GM23338 (cell line): Measurements from ENCODE around the gene PRPF38A. TPM values are rescaled to one million over a fixed set of nuclear protein-coding genes. Genes with fewer than 3 reads are reported as not detected.

Experiments used
- ATAC-seq: fragments of 200-7000 bp; cut with Tn5 transposase; 3 replicates; pipeline ENCODE4 v1.9.1; 2020
- DNase-seq: peaks from one replicate; pipeline ENCODE4 v3.0.0-alpha.2; 2015; ENCODE audit warnings: low spot score
- H2AFZ ChIP-seq: fragments of 200-600 bp; sonication (generic); 2 replicates; pipeline ENCODE4 v1.8.0; 2016; ENCODE audit warnings: antibody characterized with exemption, mild to moderate bottlenecking, moderate library complexity
- H3F3A ChIP-seq: fragments of 200-600 bp; sonication (generic); replicated peaks from 2 replicates; pipeline ENCODE4 v1.8.0; 2017; ENCODE audit warnings: antibody characterized with exemption, mixed run types, low read depth
- H3K27ac ChIP-seq: fragments of 200-600 bp; sonication (generic); 2 replicates; pipeline ENCODE4 v1.6.1; 2016; ENCODE audit warnings: low read depth
- H3K27me3 ChIP-seq: fragments of 200-600 bp; sonication (generic); 2 replicates; pipeline ENCODE4 v1.8.0; 2016; ENCODE audit warnings: mild to moderate bottlenecking, mixed run types, moderate library complexity; ENCODE audit not compliant: insufficient read depth
- H3K36me3 ChIP-seq: fragments of 200-600 bp; sonication (generic); 2 replicates; pipeline ENCODE4 v1.8.0; 2016; ENCODE audit warnings: mild to moderate bottlenecking; ENCODE audit not compliant: insufficient read depth
- H3K4me1 ChIP-seq: fragments of 200-600 bp; sonication (generic); 2 replicates; pipeline ENCODE4 v1.8.0; 2016; ENCODE audit warnings: mild to moderate bottlenecking, moderate library complexity; ENCODE audit not compliant: insufficient read depth
- H3K4me2 ChIP-seq: fragments of 200-600 bp; sonication (generic); 2 replicates; pipeline ENCODE4 v1.7.1; 2017; ENCODE audit warnings: mixed run types
- H3K4me3 ChIP-seq: fragments of 200-600 bp; sonication (generic); 2 replicates; pipeline ENCODE4 v1.6.1; 2016; ENCODE audit warnings: mixed run types
- H3K79me2 ChIP-seq: fragments of 200-600 bp; sonication (generic); replicated peaks from 2 replicates; pipeline ENCODE4 v1.8.0; 2017; ENCODE audit warnings: mild to moderate bottlenecking; ENCODE audit not compliant: insufficient read depth
- H3K9me2 ChIP-seq: fragments of 200-600 bp; sonication (generic); 2 replicates; pipeline ENCODE4 v1.8.0; 2017; ENCODE audit not compliant: insufficient read depth
- H4K20me1 ChIP-seq: fragments of 200-600 bp; sonication (generic); replicated peaks from 2 replicates; pipeline ENCODE4 v1.8.0; 2017; ENCODE audit warnings: mild to moderate bottlenecking; ENCODE audit not compliant: insufficient read depth
- H3K27ac Mint-ChIP-seq: 2 replicates; pipeline ENCODE4 v1.8.0; 2020; ENCODE audit warnings: inconsistent platforms, mild to moderate bottlenecking, moderate library complexity, mixed read lengths
- H3K27me3 Mint-ChIP-seq: 3 replicates; pipeline ENCODE4 v1.8.0; 2022; ENCODE audit warnings: low read depth, mild to moderate bottlenecking, moderate library complexity, mixed read lengths, inconsistent platforms; ENCODE audit not compliant: insufficient read depth, poor library complexity
- H3K36me3 Mint-ChIP-seq: 3 replicates; pipeline ENCODE4 v1.8.0; 2021; ENCODE audit warnings: low read depth, mild to moderate bottlenecking, inconsistent platforms, moderate library complexity, mixed read lengths
- H3K4me1 Mint-ChIP-seq: 3 replicates; pipeline ENCODE4 v1.8.0; 2020; ENCODE audit warnings: mild to moderate bottlenecking, inconsistent platforms, mixed read lengths
- H3K4me3 Mint-ChIP-seq: 3 replicates; pipeline ENCODE4 v1.8.0; 2021; ENCODE audit warnings: moderate library complexity, mild to moderate bottlenecking, inconsistent platforms, mixed read lengths
- H3K9me3 Mint-ChIP-seq: 3 replicates; pipeline ENCODE4 v1.8.0; 2020; ENCODE audit warnings: moderate library complexity, mild to moderate bottlenecking, inconsistent platforms, mixed read lengths
- CREB1 ChIP-seq: fragments of 250-450 bp; sonication (Bioruptor Pico); IDR thresholded peaks from 2 replicates; pipeline ENCODE4 v1.5.0; 2020; ENCODE audit warnings: low read depth, mild to moderate bottlenecking, moderate library complexity
- ETS1 ChIP-seq: IDR thresholded peaks from 2 replicates; pipeline ENCODE4 v1.6.1; 2016; ENCODE audit warnings: antibody characterized with exemption
- EZH2 ChIP-seq: fragments of 200-600 bp; sonication (generic); IDR thresholded peaks from one replicate; pipeline ENCODE4 v1.8.0; 2017; ENCODE audit warnings: antibody characterized with exemption, mild to moderate bottlenecking, low read depth; ENCODE audit not compliant: unreplicated experiment
- EZH2phosphoT487 ChIP-seq: fragments of 200-600 bp; sonication (generic); IDR thresholded peaks from one replicate; pipeline ENCODE4 v1.8.1; 2018; ENCODE audit warnings: antibody characterized with exemption; ENCODE audit not compliant: unreplicated experiment
- POLR2AphosphoS5 ChIP-seq: IDR thresholded peaks from 2 replicates; pipeline ENCODE4 v1.6.1; 2016; ENCODE audit warnings: antibody characterized with exemption, low read depth
- REST ChIP-seq: IDR thresholded peaks from one replicate; pipeline ENCODE4 v1.6.1; 2018; ENCODE audit warnings: antibody characterized with exemption; ENCODE audit not compliant: unreplicated experiment
- STAT1 ChIP-seq: IDR thresholded peaks from one replicate; pipeline ENCODE4 v1.6.1; 2016; ENCODE audit warnings: antibody characterized with exemption; ENCODE audit not compliant: unreplicated experiment
- ZNF114 ChIP-seq: fragments of 250-450 bp; sonication (Bioruptor Pico); IDR thresholded peaks from 2 replicates; pipeline ENCODE4 v1.5.0; 2020; ENCODE audit warnings: mild to moderate bottlenecking, moderate library complexity
- ZNF331 ChIP-seq: fragments of 250-450 bp; sonication (Bioruptor Pico); IDR thresholded peaks from 2 replicates; pipeline ENCODE4 v1.5.0; 2020; ENCODE audit warnings: low read depth, mild to moderate bottlenecking, moderate library complexity
- ZNF462 ChIP-seq: fragments of 250-450 bp; sonication (Bioruptor Pico); IDR thresholded peaks from 2 replicates; pipeline ENCODE4 v1.5.0; 2020; ENCODE audit warnings: mild to moderate bottlenecking, moderate library complexity
- polyA plus RNA-seq: library from polyadenylated mRNA; unstranded; fragments of >200 nt; fragmentation: Nextera tagmentation; extraction: Ambion mirVana; gene quantifications from 2 replicates; pipeline ENCODE4 v1.2.1, GENCODE V29; 2016
- total RNA-seq: library from RNA; depleted of rRNA; stranded (reverse); fragments of >200 nt; shearing (Covaris generic); gene quantifications from 2 replicates; pipeline ENCODE4 v1.2.3, GENCODE V29; 2014

Gene PRPF38A
- total and polyA plus RNA-seq, 2 experiments from 2014 or later: 24.8 to 40.3 TPM

DNA sequence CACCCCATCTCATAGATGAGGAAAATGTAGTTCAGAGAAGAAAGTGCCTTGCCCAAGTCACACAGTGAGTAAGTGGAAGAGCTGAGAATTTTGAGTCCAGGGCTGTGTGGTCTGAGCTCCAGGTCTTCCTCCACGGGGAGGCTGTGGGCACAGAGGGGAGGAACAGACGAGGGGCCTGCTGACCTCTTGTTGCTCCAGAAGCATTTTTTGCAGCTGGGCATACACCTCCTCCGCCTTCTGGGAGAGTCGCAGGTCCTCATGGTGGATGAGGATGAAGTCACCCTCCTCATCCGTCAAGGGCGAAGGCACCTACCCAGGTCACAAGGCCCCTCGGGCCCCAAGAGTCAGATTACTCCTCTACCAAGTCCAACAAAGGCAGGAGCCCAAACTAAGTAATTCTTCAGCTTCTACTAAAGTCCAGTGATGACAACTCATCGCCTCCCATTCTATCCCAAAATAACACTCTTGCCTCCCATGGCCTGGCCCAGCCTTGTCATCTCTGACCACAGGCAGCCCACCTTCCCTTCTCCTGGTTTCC is 47.5 kb upstream of the PRPF38A start (continued):
- TF ChIP-seq REST (no peak), ETS1 (no peak), EZH2 (no peak), STAT1 (no peak), CREB1 (CRISPR knock-in tag) (no peak)

DNA sequence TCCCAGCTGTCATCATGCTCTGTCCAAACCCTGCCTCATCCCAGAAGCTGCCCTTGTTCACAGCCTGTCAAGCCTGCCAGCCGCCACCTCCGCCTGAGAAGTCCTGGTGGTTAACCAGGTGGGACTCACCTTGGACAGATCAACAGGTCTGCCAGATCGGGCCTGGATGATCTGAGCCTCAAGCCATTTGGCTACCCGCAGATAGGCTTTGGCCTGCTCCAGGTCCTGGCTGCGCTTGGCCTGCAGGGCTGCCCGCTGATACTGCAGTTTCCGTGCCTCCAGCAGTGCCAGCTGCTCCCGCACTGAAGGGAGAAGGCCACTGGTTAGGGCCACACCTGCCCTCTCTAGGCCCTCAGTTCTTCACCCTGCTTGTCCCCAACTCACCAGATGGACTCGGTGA is 47.0 kb upstream of the PRPF38A start:
- Mint-ChIP-seq H3K4me3 (no peak overlapping the region), H3K27me3 (peaks cover 22% of the 10 kb centered on the region), H3K4me1 (0 out of 3 replicates have a peak, but pooled peaks cover 2% of the 10 kb centered on the region), H3K36me3 (peaks cover 86% of the 10 kb centered on the region), H3K27ac (no peak overlapping the region), H3K9me3 (no peaks in the 10 kb centered on the region)
- Histone ChIP-seq H3K36me3 (peaks cover 18% of the 10 kb centered on the region), H3K27ac (no peak overlapping the region), H3K4me1 (no peaks in the 10 kb centered on the region), H3F3A (no peaks in the 10 kb centered on the region), H3K9me2 (no peaks in the 10 kb centered on the region), H3K4me2 (no peak overlapping the region), H2AFZ (no peak overlapping the region), H4K20me1 (no peaks in the 10 kb centered on the region), H3K4me3 (no peak overlapping the region), H3K79me2 (no peaks in the 10 kb centered on the region), H3K27me3 (no peaks in the 10 kb centered on the region)
- ATAC-seq (no peak), DNase-seq (no peak)
- TF ChIP-seq ZNF462 (CRISPR knock-in tag): no peak
- no peak for TF ChIP-seq ZNF331
- TF ChIP-seq EZH2phosphoT487: no peak
- TF ChIP-seq ZNF114: no peak
- no peak for TF ChIP-seq POLR2AphosphoS5
- no peak for TF ChIP-seq REST
- no peak for TF ChIP-seq EZH2
